H9 (cell line): ENCODE results near the gene LRRC34. TPM values are rescaled to one million over a fixed set of nuclear protein-coding genes. Genes with fewer than 3 reads are reported as not detected.

Experiments used
- DNase-seq: peaks from one replicate; pipeline ENCODE4 v3.0.0-alpha.2; 2017
- H2AFZ ChIP-seq: one replicate; pipeline ENCODE4 v1.6.1; 2013; ENCODE audit warnings: mild to moderate bottlenecking, low read length, control low read depth, moderate library complexity
- H2AK5ac ChIP-seq: 2 replicates; pipeline ENCODE4 v1.6.1; 2013; ENCODE audit warnings: low read length, control low read depth, mixed read lengths; ENCODE audit not compliant: insufficient read length
- H2BK120ac ChIP-seq: one replicate; pipeline ENCODE4 v1.6.1; 2013; ENCODE audit warnings: low read depth, mild to moderate bottlenecking, low read length, control low read depth, inconsistent platforms; ENCODE audit not compliant: poor library complexity, severe bottlenecking
- H2BK12ac ChIP-seq: 2 replicates; pipeline ENCODE4 v1.6.1; 2013; ENCODE audit warnings: low read length, control low read depth, mixed read lengths, low read depth; ENCODE audit not compliant: insufficient read length
- H2BK15ac ChIP-seq: 2 replicates; pipeline ENCODE4 v1.6.1; 2013; ENCODE audit warnings: low read depth, low read length, control low read depth
- H2BK20ac ChIP-seq: one replicate; pipeline ENCODE4 v1.6.1; 2013; ENCODE audit warnings: low read depth, mild to moderate bottlenecking, low read length, control low read depth, inconsistent platforms; ENCODE audit not compliant: poor library complexity, severe bottlenecking
- H2BK5ac ChIP-seq: 2 replicates; pipeline ENCODE4 v1.6.1; 2013; ENCODE audit warnings: low read length, control low read depth, mixed read lengths; ENCODE audit not compliant: insufficient read length
- H3K14ac ChIP-seq: 2 replicates; pipeline ENCODE4 v1.6.1; 2013; ENCODE audit warnings: low read length, control low read depth; ENCODE audit not compliant: insufficient read depth
- H3K18ac ChIP-seq: 2 replicates; pipeline ENCODE4 v1.6.1; 2013; ENCODE audit warnings: low read depth, mild to moderate bottlenecking, mixed read lengths, low read length, control low read depth; ENCODE audit not compliant: insufficient read length
- H3K23ac ChIP-seq: 2 replicates; pipeline ENCODE4 v1.6.1; 2013; ENCODE audit warnings: low read length, control low read depth, mixed read lengths, low read depth; ENCODE audit not compliant: insufficient read length
- H3K23me2 ChIP-seq: 2 replicates; pipeline ENCODE4 v1.6.1; 2013; ENCODE audit warnings: low read depth, mild to moderate bottlenecking, mixed read lengths, low read length, control low read depth; ENCODE audit not compliant: insufficient read length, poor library complexity, severe bottlenecking
- H3K27ac ChIP-seq: 2 replicates; pipeline ENCODE4 v1.5.1; 2013; ENCODE audit warnings: low read length, control low read depth, mixed read lengths, low read depth; ENCODE audit not compliant: insufficient read length
- H3K27me3 ChIP-seq: 2 replicates; pipeline ENCODE4 v1.6.1; 2013; ENCODE audit warnings: low read length, control low read depth, inconsistent platforms; ENCODE audit not compliant: insufficient read depth
- H3K4ac ChIP-seq: 2 replicates; pipeline ENCODE4 v1.6.1; 2013; ENCODE audit warnings: low read depth, mild to moderate bottlenecking, control low read depth, inconsistent platforms, low read length, moderate library complexity
- H3K4me1 ChIP-seq: 2 replicates; pipeline ENCODE4 v1.6.1; 2013; ENCODE audit warnings: low read length, control low read depth, inconsistent platforms; ENCODE audit not compliant: insufficient read depth
- H3K4me2 ChIP-seq: 2 replicates; pipeline ENCODE4 v1.6.1; 2013; ENCODE audit warnings: low read length, control low read depth, mixed read lengths; ENCODE audit not compliant: insufficient read length, insufficient read depth
- H3K56ac ChIP-seq: 2 replicates; pipeline ENCODE4 v1.6.1; 2013; ENCODE audit warnings: low read depth, mild to moderate bottlenecking, mixed read lengths, low read length, control low read depth; ENCODE audit not compliant: insufficient read length
- H3K79me1 ChIP-seq: 2 replicates; pipeline ENCODE4 v1.6.1; 2013; ENCODE audit warnings: low read depth, mild to moderate bottlenecking, moderate library complexity, low read length, control low read depth, inconsistent platforms; ENCODE audit not compliant: insufficient read depth, poor library complexity, severe bottlenecking
- H3K79me2 ChIP-seq: 2 replicates; pipeline ENCODE4 v1.6.1; 2013; ENCODE audit warnings: low read length, control low read depth, inconsistent platforms; ENCODE audit not compliant: insufficient read depth
- H3K9ac ChIP-seq: 2 replicates; pipeline ENCODE4 v1.6.1; 2013; ENCODE audit warnings: low read length, control low read depth, mixed read lengths; ENCODE audit not compliant: insufficient read length; ENCODE audit errors: extremely low read depth
- H3K9me3 ChIP-seq: one replicate; pipeline ENCODE4 v1.6.1; 2013; ENCODE audit warnings: low read depth, low read length, inconsistent platforms; ENCODE audit not compliant: control insufficient read depth
- H3T11ph ChIP-seq: one replicate; pipeline ENCODE4 v1.6.1; 2013; ENCODE audit warnings: mild to moderate bottlenecking, low read length, control low read depth, inconsistent platforms
- H4K20me1 ChIP-seq: one replicate; pipeline ENCODE4 v1.6.1; 2013; ENCODE audit not compliant: control insufficient read depth, insufficient read length, insufficient read depth
- H4K5ac ChIP-seq: 2 replicates; pipeline ENCODE4 v1.6.1; 2013; ENCODE audit warnings: low read depth, mild to moderate bottlenecking, mixed read lengths, low read length, control low read depth; ENCODE audit not compliant: insufficient read length
- H4K8ac ChIP-seq: replicated peaks from 2 replicates; pipeline ENCODE4 v1.6.1; 2013; ENCODE audit warnings: low read length, control low read depth, mixed read lengths, low read depth; ENCODE audit not compliant: insufficient read length
- H4K91ac ChIP-seq: 2 replicates; pipeline ENCODE4 v1.6.1; 2013; ENCODE audit warnings: low read depth, mild to moderate bottlenecking, moderate library complexity, mixed read lengths, low read length, control low read depth; ENCODE audit not compliant: insufficient read length
- H3K27ac Mint-ChIP-seq, 3 experiments: 2 replicates in 2 of 3; 3 replicates in 1 of 3; pipeline ENCODE4 v1.8.0; 2020 to 2021; ENCODE audit warnings: mixed read lengths in 3 of 3, mild to moderate bottlenecking in 1 of 3, moderate library complexity in 1 of 3
- H3K27me3 Mint-ChIP-seq: 2 replicates; pipeline ENCODE4 v1.8.0; 2021; ENCODE audit warnings: low read depth, mild to moderate bottlenecking, moderate library complexity, mixed read lengths
- H3K36me3 Mint-ChIP-seq, 3 experiments: 2 replicates in 2 of 3; 3 replicates in 1 of 3; pipeline ENCODE4 v1.8.0; 2020 to 2021; ENCODE audit warnings: low read depth in 3 of 3, mixed read lengths in 3 of 3; ENCODE audit not compliant: insufficient read depth in 1 of 3
- H3K4me1 Mint-ChIP-seq, 2 experiments: 2 replicates each; pipeline ENCODE4 v1.8.0; 2020; ENCODE audit warnings: mixed read lengths in 2 of 2
- H3K4me3 Mint-ChIP-seq, 2 experiments: 2 replicates in 1 of 2; 3 replicates in 1 of 2; pipeline ENCODE4 v1.8.0; 2020 to 2021; ENCODE audit warnings: mild to moderate bottlenecking in 2 of 2, mixed read lengths in 2 of 2, moderate library complexity in 1 of 2
- H3K9me3 Mint-ChIP-seq, 2 experiments: 2 replicates in 1 of 2; 3 replicates in 1 of 2; pipeline ENCODE4 v1.8.0; 2020; ENCODE audit warnings: mild to moderate bottlenecking in 2 of 2, mixed read lengths in 2 of 2, moderate library complexity in 1 of 2
- WGBS: extraction: QIAGEN DNeasy Blood & Tissue Kit; methylation state at CpG from one replicate; pipeline ENCODE4 v1.1.7; 2013; ENCODE audit warnings: missing lambda C conversion rate, low lambda C conversion rate, mixed read lengths; ENCODE audit not compliant: insufficient read length; ENCODE audit errors: extremely low coverage; 5-methylcytosine and 5-hydroxymethylcytosine counted together
- total RNA-seq: library from RNA; stranded (reverse); gene quantifications from 2 replicates; pipeline ENCODE4 v1.2.1, GENCODE V29; 2021
- TF ChIP-seq, protein P1 (sequence below): fragments of 200-600 bp; sonication (generic); conservative IDR thresholded peaks from 3 replicates; pipeline ENCODE4 v1.8.0; 2021; ENCODE audit warnings: antibody characterized with exemption, mild to moderate bottlenecking

Gene LRRC34
- total RNA-seq, 1 experiment from 2014 or later = 4.6 TPM

GRCh38 chr3:169787791-169788190 lies 24.9 kb downstream of the LRRC34 start:
- Histone ChIP-seq H4K20me1 (no peaks in the 10 kb centered on the region), H3K14ac (no peak overlapping the region), H4K5ac (no peak overlapping the region), H3K27ac (no peak overlapping the region), H3T11ph (no peak overlapping the region), H3K9me3 (no peaks in the 10 kb centered on the region), H2AFZ (no peak overlapping the region), H3K23me2 (no peaks in the 10 kb centered on the region), H3K27me3 (no peaks in the 10 kb centered on the region), H3K4ac (no peak overlapping the region), H3K4me1 (no peaks in the 10 kb centered on the region), H2BK120ac (no peak overlapping the region), H3K4me2 (no peak overlapping the region), H4K8ac (no peak overlapping the region), H3K9ac (no peak overlapping the region), H2BK15ac (no peak overlapping the region), H4K91ac (no peak overlapping the region), H3K79me1 (no peaks in the 10 kb centered on the region), H3K18ac (no peak overlapping the region), H2AK5ac (no peak overlapping the region), H3K79me2 (no peaks in the 10 kb centered on the region), H3K23ac (no peak overlapping the region), H2BK20ac (no peak overlapping the region), H3K56ac (no peak overlapping the region), H2BK12ac (no peak overlapping the region), H2BK5ac (no peak overlapping the region)
- Mint-ChIP-seq H3K9me3 (no peaks in the 10 kb centered on the region), H3K4me1 (peaks cover 0 to 8% of the 10 kb centered on the region in 2 experiments; a peak in 2 of 4 replicates), H3K36me3 (peaks cover 11 to 47% (median 32%) of the 10 kb centered on the region in 3 experiments; a peak in 6 of 7 replicates), H3K27ac (no peak overlapping the region; a peak in 1 of 7 replicates), H3K4me3 (no peak overlapping the region), H3K27me3 (no peaks in the 10 kb centered on the region)
- WGBS = no CpG with 5 or more reads among the region's 1 CpG
- DNase-seq = no peak
- TF ChIP-seq, protein P1, sequence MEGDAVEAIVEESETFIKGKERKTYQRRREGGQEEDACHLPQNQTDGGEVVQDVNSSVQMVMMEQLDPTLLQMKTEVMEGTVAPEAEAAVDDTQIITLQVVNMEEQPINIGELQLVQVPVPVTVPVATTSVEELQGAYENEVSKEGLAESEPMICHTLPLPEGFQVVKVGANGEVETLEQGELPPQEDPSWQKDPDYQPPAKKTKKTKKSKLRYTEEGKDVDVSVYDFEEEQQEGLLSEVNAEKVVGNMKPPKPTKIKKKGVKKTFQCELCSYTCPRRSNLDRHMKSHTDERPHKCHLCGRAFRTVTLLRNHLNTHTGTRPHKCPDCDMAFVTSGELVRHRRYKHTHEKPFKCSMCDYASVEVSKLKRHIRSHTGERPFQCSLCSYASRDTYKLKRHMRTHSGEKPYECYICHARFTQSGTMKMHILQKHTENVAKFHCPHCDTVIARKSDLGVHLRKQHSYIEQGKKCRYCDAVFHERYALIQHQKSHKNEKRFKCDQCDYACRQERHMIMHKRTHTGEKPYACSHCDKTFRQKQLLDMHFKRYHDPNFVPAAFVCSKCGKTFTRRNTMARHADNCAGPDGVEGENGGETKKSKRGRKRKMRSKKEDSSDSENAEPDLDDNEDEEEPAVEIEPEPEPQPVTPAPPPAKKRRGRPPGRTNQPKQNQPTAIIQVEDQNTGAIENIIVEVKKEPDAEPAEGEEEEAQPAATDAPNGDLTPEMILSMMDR = no peak
